ENCODE results near the gene SMARCAL1. TPM values are rescaled to one million over a fixed set of nuclear protein-coding genes. Genes with fewer than 3 reads are reported as not detected.

SMARCAL1 gene
- 10 to 100 TPM; 27.3 to 76.7 (median 34.4) TPM for total RNA-seq

GRCh38 chr2:216412022-216412999, at the start of gene SMARCAL1:
SMARCAL1 (plus strand) TSS chr2:216412484; CDS start chr2:216414705, 2,221 bp downstream.
- peak within 1 kb of the TSS; percentile 68 to 77 (median 72) for H3K4me3 ChIP-seq
- H3K27me3 ChIP-seq, result no peaks in the 10 kb centered on the region
- H3K9me3 ChIP-seq, result no peaks in the 10 kb centered on the region
- H3K27ac ChIP-seq, result peak within 1 kb of the TSS; percentile 86 to 92 (median 90)
- H3K36me3 ChIP-seq, result peaks cover 0 to 12% (median 0%) of the 10 kb centered on the region in 3 donors
- peaks cover 0 to 5% (median 4%) of the 10 kb centered on the region in 4 donors for H3K4me1 ChIP-seq
- peak in 1 of 6 experiments; percentile 2 for TF ChIP-seq CTCF (IDR thresholded peaks at IDR 0.05)
- peak in 1 of 2 donors; percentile 24 for TF ChIP-seq POLR2A (IDR thresholded peaks at IDR 0.05)
- peak; percentile 98 to 100 (median 100) for DNase-seq

GRCh38 chr2:216362730-216363129, 49.6 kb upstream of the SMARCAL1 start:
- H3K27ac ChIP-seq, result no peak overlapping the region
- H3K36me3 ChIP-seq, result no peaks in the 10 kb centered on the region
- H3K4me1 ChIP-seq, result no peaks in the 10 kb centered on the region
- H3K27me3 ChIP-seq, result no peaks in the 10 kb centered on the region
- H3K4me3 ChIP-seq, result no peak overlapping the region
- TF ChIP-seq POLR2A (IDR thresholded peaks at IDR 0.05) (no peak), CTCF (IDR thresholded peaks at IDR 0.05) (no peak)
- H3K9me3 ChIP-seq, result peaks cover 0 to 2% (median 0%) of the 10 kb centered on the region in 4 donors
- no peak for DNase-seq

GRCh38 chr2:216363221-216363620, 49.1 kb upstream of the SMARCAL1 start:
- no peaks in the 10 kb centered on the region for H3K36me3 ChIP-seq
- no peak for DNase-seq
- H3K27me3 ChIP-seq, result no peaks in the 10 kb centered on the region
- H3K4me1 ChIP-seq, result no peaks in the 10 kb centered on the region
- no peak for TF ChIP-seq CTCF (IDR thresholded peaks at IDR 0.05)
- no peak for TF ChIP-seq POLR2A (IDR thresholded peaks at IDR 0.05)
- H3K9me3 ChIP-seq, result peaks cover 0 to 2% (median 0%) of the 10 kb centered on the region in 4 donors
- H3K27ac ChIP-seq, result no peak overlapping the region
- H3K4me3 ChIP-seq, result no peak overlapping the region

GRCh38 chr2:216365518-216365917, 46.8 kb upstream of the SMARCAL1 start:
- Histone ChIP-seq H3K9me3 (peaks cover 0 to 2% (median 0%) of the 10 kb centered on the region in 4 donors), H3K4me3 (no peak overlapping the region), H3K27ac (no peak overlapping the region), H3K36me3 (no peaks in the 10 kb centered on the region), H3K4me1 (no peaks in the 10 kb centered on the region), H3K27me3 (peaks cover 0 to 2% of the 10 kb centered on the region in 2 donors)
- no peak for TF ChIP-seq CTCF (IDR thresholded peaks at IDR 0.05)
- TF ChIP-seq POLR2A (IDR thresholded peaks at IDR 0.05), result no peak
- no peak for DNase-seq

GRCh38 chr2:216366777-216367471, 45.4 kb upstream of the SMARCAL1 start:
- no peak overlapping the region for H3K27ac ChIP-seq
- H3K36me3 ChIP-seq, result no peaks in the 10 kb centered on the region
- DNase-seq, result no peak
- no peak for TF ChIP-seq CTCF (IDR thresholded peaks at IDR 0.05)
- no peak for TF ChIP-seq POLR2A (IDR thresholded peaks at IDR 0.05)
- peaks cover 0 to 9% (median 4%) of the 10 kb centered on the region in 4 donors for H3K4me1 ChIP-seq
- H3K27me3 ChIP-seq, result peaks cover 0 to 16% of the 10 kb centered on the region in 2 donors
- H3K9me3 ChIP-seq, result peaks cover 0 to 2% (median 0%) of the 10 kb centered on the region in 4 donors
- no peak overlapping the region for H3K4me3 ChIP-seq

All from Peyer's patch (tissue), 4 donors.